Posterior vena cava (tissue), 2 donors: ENCODE measurements around the gene PCDH15. TPM values are rescaled to one million over a fixed set of nuclear protein-coding genes. Genes with fewer than 3 reads are reported as not detected.
"Not testable (repeated sequence)": the region's sequence is repeated elsewhere in the genome, so short reads cannot be mapped to it uniquely, and the experiment has no call there.

Experiments
- DNase-seq: peaks from one replicate; pipeline ENCODE4 v3.0.0-alpha.2; 2020; ENCODE audit warnings: low spot score
- intact Hi-C, 2 donors: fragments of 100-400 bp; cut with DNase I; formaldehyde crosslinking; loops; one replicate each; pipeline versions ENCODE4 v1.14.1 to v1.14.2; 2022 to 2023
- total RNA-seq, 2 donors: library from RNA; stranded (reverse); fragmentation: NEBNext Ultra II Directional; extraction: Animal tissue kit (Norgen Biotek cat#: 25700); gene quantifications; one replicate each; pipeline ENCODE4 v1.2.1, GENCODE V29; 2021
- donor health status: DM: yes; HTN: yes; CAD: no.
- donor health status: DM: yes; HTN: yes; CAD: no.

Gene PCDH15
- total RNA-seq, 2 donors from 2014 or later, result 0.33 to 0.60 TPM

DNA sequence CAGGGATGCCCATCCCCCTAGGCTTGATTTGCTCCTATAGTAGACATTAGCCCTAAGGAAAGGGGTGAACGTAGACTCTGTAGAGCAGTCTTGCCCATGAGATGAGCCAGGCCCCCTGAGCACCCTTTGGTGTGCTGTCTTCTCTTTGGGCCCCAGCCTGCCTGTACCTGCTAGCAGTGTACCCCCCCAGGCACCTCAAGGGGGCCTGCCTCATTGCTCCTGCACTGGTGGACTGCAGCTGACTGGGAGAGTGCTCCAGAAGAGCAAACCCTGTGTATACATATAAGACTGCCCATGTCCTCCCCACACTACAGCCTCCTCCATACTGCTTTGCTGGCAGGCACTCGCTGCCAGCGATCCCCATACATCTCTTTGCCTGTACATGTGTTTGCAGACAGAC is 206.7 kb downstream of the PCDH15 start:
- DNase-seq, result no peak
- intact Hi-C loops, result no loop called here

DNA sequence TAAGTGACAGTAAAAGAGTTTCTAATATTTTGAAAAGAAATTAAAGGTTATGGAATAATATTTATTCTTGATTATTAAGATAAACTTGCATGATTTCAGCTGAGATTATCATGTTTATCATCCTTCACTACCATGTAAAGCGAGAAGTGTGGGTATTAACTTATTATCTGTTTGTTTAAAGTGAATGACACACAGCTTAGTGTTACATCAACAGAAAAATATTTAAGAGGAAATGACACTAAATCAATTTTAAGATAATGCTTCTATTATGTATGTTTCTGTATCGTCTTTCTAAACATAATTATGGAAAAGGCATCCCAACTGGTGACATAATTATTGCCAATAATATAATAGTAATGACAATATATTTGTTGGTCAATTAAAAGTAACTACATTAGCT is 213.1 kb downstream of the PCDH15 start:
- intact Hi-C loops, result no loop called here
- DNase-seq, result no peak

DNA sequence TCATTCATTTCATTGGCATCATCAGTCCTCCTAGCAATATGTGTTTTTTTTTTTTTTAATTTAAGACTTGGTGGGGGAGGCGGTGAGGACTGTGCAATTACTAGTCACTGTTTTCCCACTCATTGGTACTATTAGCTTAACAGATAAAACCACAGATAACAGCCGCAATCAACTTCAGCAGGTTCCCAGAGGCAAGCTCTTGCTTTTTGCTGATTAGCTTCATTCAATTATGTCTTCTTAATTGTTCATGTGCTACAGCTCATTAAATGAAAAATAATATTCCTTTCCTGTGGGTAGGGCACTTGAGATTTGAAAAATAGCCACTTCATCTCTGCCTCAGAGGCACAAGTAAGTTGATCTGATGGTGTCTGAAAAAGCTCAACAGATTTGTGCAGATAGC is 215.5 kb downstream of the PCDH15 start:
- intact Hi-C loops, result no loop called here
- no peak for DNase-seq

DNA sequence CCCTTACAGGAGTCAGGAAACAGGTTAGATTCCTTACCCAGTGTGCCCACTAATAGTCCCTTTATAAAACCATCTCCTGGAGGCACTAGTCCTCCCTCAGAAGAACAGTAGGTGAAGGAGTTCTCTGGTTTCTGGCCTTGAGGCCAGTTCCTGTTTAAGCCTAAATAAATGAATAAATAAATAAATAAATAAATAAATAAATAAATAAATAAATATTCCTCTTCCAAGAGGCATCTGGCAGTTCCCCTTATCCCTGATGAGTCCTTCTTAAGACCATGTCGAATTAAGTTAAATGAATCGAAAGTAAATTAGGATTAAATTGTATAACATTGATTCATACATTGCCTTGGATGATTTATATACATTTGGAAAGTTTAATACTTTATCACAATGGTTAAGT is 223.3 kb downstream of the PCDH15 start:
- no peak for DNase-seq
- intact Hi-C loops, result no loop called here

DNA sequence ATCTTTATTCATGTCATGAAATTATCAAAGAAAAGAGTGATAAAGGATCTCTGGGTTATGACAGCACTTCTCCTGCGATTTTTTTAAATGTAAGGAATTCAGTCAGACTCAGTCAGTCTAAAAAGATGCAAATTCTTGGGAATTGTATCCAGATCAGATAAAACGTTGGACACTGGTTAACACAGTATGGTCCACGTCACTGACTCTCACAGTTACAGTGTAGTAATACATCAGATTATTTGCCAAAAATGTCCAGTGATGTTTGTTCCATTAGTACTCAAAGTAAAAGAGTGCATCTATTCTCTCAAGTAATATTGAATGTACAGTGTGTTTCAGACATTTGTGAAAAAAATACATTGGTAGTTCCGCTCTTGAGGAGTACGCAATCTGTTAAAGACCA is 224.5 kb downstream of the PCDH15 start:
- intact Hi-C loops, result no loop called here
- no peak for DNase-seq

DNA sequence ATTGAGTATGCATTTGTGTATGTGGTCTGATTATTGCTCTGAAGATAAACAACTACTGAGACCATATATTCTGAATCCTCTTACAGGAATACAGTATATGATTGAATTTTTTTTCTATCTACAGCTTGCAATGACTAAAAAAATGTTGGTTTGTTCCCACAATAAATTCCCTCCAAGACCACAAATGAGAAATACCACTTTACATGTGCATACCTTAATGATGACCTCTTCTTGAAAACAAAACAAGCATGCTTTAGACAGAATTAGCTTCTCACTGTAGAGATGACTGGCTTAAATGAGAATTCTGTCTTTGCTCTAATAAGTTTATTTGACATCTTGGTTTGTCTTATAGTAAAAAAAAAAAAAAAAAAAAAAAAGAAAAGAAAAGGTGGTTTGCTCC is 241.5 kb downstream of the PCDH15 start:
- no peak for DNase-seq
- intact Hi-C loops, result no loop called here

DNA sequence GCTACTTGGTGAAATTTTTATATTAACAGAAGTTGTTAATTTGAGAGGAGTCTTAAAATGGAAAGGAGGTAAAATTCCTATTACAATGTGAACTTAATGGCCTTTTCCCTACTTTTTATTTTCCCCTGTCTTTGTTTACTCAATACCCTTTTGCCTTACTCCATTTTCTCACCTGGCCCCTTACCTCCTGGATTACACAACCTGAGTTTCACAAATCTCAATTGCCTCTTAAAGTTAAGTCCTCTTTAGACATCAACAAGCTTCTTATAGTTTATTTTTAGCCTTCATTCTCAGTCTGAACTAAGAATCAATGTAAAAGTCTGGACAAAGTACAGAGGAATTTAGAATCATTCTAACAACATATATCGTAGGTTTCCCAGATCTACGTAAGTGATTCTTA is 247.0 kb downstream of the PCDH15 start:
- intact Hi-C loops, result no loop called here
- no peak for DNase-seq

DNA sequence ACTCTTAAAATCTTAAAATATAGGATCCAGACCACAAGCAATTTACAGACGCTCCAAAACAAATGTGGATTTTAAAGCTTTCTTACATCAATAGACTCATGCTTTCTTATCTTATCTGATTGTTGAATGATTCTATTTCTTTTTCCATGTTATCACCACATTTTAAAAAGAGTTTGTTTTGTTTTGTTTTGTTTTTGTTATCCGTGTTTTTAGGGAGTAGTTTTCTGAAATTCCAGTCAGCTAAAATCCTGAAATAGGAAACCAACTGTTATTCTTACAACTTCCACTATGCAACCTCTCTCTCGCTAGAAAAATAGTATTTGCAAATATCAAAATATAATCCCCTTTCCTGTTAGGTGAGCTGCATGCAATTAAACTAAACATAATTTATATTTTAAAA is 251.0 kb downstream of the PCDH15 start:
- intact Hi-C loops, result no loop called here
- no peak for DNase-seq

DNA sequence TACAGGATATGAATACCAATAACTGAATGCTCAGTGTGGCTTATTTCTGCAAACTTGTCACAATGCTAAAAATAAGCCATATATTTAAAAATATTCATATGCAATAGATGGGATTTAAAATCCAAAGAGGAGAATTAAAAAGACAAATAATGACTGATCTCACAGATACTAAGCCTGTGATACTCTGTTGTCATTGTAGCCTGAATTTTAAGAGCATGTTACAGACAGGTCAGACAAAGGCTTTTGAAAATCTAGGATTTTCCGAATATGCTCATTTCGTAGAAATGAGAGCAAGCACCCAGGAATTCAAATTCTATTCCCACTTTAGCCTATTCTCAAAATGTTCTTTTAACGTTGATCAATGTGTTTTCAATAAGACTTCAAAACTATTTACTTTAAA is 269.7 kb downstream of the PCDH15 start:
- intact Hi-C loops, result no loop called here
- DNase-seq, result no peak

DNA sequence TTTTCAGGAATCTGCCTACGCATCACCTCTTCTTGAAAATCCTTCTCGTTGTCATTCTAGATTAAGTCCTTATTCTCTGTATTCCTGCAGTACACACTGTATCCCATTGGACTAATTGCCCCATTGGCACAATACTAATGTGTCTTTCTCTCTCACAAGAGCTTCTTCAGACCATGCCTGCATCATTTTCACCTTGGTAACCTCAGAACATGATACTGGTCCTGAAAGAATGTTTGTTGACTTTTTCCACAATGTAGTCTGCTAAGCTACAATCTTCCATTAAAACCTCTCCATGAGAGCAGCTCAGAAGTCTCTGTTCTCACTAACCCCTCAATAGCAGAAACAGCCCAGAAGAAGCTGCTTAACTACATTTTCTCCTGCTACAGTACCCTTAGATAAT is 270.7 kb downstream of the PCDH15 start:
- intact Hi-C loops, result no loop called here
- no peak for DNase-seq

DNA sequence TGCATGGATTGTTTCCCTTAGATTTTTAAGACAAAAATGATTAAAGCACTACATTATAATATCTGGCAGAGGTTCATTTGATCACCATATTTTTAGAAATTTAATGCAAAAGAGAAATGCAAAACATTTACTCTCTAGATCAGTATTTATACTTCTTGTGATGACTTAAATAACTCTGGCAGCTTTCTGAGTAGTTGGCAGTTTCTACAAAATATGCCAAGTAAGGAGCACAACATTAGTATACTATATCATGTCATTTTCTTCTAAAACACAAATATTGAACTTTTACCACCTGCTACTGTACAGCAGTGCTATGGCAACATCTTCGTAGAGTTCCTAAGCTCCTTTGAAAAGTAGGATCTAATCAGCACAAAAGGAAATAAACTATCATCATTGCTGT is 275.2 kb downstream of the PCDH15 start:
- no peak for DNase-seq
- intact Hi-C loops, result no loop called here

DNA sequence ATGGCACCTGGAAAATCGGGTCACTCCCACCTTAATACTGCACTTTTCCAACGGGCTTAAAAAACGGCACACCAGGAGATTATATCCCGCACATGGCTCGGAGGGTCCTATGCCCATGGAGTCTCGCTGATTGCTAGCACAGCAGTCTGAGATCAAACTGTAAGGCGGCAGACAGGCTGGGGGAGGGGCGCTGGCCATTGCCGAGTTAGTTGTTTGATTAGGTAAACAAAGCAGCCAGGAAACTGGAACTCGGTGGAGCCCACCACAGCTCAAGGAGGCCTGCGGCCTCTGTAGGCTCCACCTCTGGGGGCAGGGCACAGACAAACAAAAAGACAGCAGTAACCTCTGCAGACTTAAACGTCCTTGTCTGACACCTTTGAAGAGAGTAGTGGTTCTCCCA is 285.8 kb downstream of the PCDH15 start:
- peak; percentile 63 for DNase-seq
- intact Hi-C loops, result not testable (repeated sequence)

DNA sequence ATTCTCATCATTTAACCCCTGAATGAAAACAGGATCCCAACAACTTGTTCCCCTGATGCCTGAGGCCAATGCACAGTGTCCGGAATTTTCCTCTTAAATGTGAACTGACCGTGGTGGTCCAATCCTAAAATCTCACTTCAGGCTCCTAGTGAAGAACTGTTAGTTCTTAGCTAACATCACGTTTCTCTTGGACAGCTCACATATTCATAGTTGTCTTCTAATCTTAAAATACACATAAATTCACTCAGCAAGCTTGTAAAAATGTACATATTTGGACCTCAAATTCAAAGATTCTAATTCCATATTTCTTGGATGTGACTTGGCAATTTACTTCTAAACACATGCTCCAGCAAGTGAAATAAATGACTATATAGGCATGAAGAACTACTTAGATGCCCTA is 297.2 kb downstream of the PCDH15 start:
- no peak for DNase-seq
- intact Hi-C loops, result no loop called here

DNA sequence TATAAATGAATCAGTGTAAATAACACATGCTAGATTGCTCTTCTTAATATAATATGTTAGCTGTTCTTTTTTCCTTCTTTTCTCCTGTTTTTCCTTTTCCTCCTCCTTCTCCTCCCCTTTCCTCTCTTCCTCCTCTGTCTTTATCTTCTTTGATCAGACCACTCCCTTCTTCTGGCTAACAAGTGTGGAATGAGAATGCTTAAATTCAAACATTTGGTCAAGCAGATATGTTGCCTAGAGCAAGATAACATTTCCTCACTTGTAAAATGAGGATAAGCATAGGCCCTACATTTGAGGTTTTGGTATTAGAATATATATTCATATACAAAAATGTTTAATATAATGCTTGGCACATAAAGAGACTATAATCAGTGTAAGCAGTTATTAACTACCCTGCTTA is 299.1 kb downstream of the PCDH15 start:
- no peak for DNase-seq
- intact Hi-C loops, result no loop called here

DNA sequence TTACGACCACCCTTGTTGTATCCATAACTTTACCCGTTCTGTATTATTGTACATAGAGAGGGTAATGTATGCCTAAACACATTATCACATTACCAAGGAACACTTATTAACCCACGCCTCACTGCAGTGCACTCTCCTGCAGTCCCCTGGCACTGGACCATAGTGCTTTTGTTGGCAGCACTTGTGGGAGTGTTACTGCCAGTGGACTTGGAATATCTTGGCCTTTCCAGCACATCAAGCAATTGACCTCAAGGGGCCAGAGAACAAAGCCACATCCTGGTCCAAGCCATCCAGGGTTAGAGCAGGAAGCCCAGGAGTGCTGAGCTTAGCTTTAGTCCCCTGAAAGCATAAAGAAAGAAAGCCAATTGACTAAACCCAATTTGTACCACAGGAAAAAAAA is 304.2 kb downstream of the PCDH15 start:
- intact Hi-C loops, result no loop called here
- no peak for DNase-seq

DNA sequence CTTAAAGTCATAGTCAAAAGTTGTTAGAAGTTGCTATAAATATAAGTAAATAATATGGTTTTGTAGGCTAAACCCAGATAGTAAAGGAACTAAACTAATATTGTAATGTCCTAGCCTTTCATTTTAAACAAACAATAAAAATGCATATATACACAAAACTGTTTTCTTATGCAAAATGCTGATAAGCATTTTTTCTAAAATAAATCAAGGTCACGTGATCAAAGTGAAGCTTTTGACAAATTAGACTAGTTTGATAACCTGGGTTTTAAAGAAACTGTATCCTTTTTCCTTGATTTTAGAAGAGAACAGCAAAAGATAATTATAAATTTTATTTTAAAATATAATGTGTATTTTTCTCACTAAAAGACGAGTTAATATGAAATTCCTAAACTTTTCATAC is 313.3 kb downstream of the PCDH15 start:
- intact Hi-C loops, result no loop called here

DNA sequence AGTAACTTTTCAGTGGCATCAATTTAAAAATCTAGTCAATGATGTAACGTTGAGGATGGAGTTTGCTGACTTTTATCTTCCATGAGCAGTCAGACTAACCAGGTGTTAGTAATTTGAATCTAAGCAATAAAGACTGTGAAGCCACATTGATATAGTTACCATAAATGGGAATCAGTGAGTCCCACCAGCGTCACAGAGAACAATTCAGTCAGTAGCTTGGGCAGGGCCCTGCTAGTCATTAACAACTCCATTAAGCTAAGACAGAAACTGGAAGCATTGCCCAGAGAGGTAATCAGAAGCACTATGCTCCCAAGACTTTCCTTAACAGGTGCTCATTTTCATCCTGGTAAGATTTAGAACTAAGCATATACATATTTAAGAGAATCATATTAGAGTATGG is 315.1 kb downstream of the PCDH15 start:
- intact Hi-C loops, result no loop called here
- no peak for DNase-seq

More for the DNA sequence above, 313.3 kb downstream of the PCDH15 start:
- DNase-seq, result no peak

DNA sequence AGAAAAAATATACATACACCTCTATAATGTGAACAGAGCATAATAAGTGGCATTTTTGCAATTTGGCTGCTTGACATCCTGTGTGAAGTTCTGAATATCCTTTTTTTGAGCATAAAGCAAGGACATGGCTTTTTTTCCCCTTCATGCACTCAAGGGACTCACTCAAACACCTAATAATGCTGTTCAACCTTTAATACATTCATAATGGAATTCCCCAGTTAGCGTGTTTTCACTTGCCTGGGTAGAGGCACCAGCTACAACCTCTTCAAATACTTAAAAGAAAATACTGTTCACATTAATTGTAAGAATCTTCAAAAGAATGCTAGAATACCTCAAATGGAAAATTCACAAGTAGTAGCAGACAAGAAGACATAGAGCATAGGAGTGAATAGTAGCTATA is 316.8 kb downstream of the PCDH15 start:
- intact Hi-C loops, result no loop called here
- no peak for DNase-seq

DNA sequence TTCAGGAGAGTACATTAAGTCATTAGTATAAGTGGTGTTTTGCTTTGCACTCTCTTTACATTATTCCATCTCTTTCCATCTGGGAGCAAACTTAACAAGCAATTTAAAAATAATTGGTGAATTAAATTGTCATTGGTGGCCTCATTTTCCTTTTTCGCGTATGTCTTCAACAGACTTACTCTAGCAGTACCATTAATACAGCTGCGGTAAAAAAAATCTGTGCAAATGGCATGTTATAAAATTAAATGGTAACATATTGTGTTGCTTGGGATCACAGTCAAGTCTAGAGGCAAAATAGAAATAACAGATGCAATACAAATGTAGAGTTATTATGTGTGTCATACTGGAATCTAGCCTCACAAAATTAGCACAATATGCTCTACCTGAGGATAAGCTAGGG is 322.4 kb downstream of the PCDH15 start:
- intact Hi-C loops, result no loop called here
- DNase-seq, result no peak

DNA sequence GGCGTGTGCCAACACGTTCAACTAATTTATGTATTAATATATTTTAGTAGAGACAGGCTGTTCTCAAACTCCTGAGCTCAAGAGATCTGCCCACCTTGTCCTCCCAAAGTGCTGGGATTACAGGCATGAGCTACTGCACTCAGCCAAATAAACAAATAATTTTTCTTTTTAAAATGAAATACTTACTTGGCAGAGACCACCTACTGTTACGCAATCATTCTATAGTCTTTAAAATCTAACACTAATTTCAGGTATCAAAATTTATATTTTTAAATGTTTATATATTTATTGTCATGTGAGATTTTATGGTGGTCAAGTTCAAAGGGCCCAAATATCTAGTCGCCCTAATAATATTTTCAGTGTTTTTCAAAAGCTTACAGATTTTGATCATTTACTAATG is 323.3 kb downstream of the PCDH15 start:
- intact Hi-C loops, result no loop called here
- DNase-seq, result no peak

DNA sequence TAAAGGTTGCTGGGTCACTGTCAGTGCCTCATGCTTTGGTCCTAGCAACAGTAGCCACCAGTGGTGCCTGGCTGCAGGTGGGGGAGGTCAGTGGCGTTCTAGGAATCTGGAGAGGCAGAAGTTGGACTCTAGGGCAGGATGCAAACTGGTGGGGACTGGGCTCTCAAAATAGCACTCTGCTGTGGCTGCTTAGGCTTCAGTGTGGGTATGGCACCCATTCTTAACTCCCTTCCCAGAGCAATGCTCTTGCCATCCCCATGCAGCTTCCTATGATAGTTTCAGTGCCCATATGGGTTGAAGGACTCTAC is 330.8 kb downstream of the PCDH15 start:
- intact Hi-C loops, result no loop called here
- peak; percentile 24 for DNase-seq

DNA sequence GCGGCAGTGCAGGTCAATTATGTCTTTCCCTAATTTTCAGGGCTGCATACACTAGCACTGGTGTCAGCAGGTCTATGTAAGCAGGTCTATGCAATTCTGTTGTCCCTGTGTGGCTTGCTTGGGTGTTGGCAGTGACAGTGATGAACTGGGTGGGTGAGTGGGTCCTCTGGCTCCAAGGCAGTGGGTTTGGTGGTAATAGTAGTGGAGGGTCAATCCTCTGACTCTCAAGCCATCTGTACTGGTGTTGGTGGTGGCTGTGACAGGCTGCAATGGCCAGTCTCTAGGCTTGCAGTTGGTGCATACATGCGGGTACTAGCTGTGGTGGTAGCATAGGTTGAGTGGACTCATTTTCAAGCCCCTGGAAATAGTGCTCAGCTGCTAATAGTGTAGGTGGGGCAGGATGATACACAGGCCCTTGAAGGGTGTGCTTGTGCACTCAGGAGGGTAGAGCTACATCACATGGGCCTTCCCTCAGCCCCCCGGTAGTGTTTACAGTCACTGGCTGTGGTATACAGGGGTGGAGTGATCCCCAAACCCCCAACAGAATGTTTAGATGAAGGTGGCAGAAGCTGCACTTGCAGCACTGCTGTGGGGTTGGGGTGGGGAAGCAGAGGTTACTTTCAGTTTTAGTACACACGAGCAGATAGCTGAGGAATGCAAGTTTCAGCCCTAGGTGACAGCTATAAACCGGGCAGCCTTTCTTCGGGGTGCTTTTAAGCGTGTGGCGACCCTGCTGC is 331.3 kb downstream of the PCDH15 start:
- peak; percentile 36 for DNase-seq
- intact Hi-C loops, result no loop called here
